GM13977 (cell line): ENCODE results near the gene POLE.
A peak's percentile ranks its signal among the peaks of the same experiment; 100 is the strongest.
"Not testable (repeated sequence)": the region's sequence is repeated elsewhere in the genome, so short reads cannot be mapped to it uniquely, and the experiment has no call there.

ENCODE experiments used
- DNase-seq: peaks from one replicate; pipeline ENCODE4 v3.0.0; 2012; ENCODE audit warnings: low spot score
- in situ Hi-C: fragments of 300-500 bp; cut with MboI; formaldehyde crosslinking; loops from one replicate; pipeline ENCODE4 v1.12.0; 2022; ENCODE audit warnings: low sequenced_read_pairs, low pct_unique_long_range_greater_than_20kb, mixed read lengths, inconsistent platforms; ENCODE audit not compliant: unreplicated experiment
- TF ChIP-seq, protein P1 (sequence below): IDR thresholded peaks from 2 replicates; pipeline ENCODE4 v1.5.1; 2012; ENCODE audit warnings: mild to moderate bottlenecking, control low read depth; ENCODE audit not compliant: insufficient read depth; ENCODE audit errors: extremely low read depth, missing control alignments

Gene POLE

DNA sequence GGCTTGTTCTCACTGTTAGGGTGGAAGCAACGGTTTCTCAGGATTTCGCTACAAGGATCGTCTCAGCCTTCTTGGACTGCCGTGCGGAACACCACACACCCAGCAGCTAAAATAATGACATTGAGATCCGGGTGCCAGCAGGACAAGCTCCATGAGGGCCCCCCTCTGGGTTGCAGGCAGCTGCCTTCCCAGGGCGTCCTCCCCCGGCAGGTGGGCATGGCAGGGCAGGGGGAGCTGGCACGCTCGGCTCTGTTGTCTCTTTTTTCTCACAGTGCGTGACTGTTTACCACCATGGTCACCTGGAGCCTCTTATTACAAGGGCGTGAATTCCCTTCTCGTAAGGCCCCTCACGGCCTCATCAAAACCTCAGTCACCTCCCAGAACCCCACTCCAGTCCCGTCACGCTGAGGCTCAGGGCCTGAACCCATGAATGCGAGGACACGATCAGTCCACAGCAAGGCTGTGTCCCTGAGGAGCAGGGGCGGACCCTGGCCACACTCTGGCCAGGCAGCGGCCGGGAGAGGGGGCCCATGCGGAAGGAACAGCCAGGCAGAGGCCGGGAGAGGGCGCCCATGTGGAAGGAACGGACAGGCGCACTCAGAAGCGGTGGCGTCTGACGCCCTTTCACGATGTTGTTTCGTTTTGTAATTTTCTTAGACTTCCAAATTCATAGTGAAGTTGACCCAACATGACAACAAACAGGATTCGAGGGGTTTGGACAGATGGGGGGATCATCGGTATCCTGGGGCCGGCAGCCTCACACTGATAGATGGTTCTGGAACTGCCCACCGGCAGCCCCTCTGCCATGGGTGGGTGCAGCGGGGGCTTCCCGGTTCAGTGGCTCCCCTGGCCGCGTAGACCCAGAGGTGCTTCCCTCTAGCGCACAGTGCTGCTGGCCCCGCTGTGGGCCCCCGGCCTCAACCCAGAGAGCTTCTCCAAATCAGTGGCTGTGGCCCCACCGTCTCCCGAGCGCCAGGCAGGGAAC lies 86.8 kb downstream of the POLE start:
- TF ChIP-seq, protein P1, sequence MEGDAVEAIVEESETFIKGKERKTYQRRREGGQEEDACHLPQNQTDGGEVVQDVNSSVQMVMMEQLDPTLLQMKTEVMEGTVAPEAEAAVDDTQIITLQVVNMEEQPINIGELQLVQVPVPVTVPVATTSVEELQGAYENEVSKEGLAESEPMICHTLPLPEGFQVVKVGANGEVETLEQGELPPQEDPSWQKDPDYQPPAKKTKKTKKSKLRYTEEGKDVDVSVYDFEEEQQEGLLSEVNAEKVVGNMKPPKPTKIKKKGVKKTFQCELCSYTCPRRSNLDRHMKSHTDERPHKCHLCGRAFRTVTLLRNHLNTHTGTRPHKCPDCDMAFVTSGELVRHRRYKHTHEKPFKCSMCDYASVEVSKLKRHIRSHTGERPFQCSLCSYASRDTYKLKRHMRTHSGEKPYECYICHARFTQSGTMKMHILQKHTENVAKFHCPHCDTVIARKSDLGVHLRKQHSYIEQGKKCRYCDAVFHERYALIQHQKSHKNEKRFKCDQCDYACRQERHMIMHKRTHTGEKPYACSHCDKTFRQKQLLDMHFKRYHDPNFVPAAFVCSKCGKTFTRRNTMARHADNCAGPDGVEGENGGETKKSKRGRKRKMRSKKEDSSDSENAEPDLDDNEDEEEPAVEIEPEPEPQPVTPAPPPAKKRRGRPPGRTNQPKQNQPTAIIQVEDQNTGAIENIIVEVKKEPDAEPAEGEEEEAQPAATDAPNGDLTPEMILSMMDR, result peak; percentile 79
- peak; percentile 81 for DNase-seq
- in situ Hi-C loops, result loop anchor here (25.0 kb wide), 1 partner anchor 188 kb away; no protein-coding TSS in a partner anchor

DNA sequence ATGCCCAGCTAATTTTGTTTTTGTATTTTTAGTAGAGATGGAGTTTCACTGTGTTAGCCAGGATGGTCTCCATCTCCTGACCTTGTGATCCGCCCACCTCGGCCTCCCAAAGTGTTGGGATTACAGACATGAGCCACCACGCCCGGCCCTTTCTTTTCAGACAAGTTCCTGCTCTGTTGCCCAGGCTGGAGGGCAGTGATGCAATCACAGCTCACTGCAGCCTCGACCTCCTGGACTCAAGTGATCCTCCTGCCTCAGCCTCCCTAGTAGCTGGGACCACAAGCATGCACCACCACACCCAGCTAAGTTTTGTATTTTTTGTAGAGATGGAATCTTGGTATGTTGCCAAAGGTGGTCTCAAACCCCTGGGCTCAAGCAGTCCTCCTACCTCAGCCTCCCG lies 87.6 kb downstream of the POLE start:
- in situ Hi-C loops, DNase-seq: not testable (repeated sequence)

DNA sequence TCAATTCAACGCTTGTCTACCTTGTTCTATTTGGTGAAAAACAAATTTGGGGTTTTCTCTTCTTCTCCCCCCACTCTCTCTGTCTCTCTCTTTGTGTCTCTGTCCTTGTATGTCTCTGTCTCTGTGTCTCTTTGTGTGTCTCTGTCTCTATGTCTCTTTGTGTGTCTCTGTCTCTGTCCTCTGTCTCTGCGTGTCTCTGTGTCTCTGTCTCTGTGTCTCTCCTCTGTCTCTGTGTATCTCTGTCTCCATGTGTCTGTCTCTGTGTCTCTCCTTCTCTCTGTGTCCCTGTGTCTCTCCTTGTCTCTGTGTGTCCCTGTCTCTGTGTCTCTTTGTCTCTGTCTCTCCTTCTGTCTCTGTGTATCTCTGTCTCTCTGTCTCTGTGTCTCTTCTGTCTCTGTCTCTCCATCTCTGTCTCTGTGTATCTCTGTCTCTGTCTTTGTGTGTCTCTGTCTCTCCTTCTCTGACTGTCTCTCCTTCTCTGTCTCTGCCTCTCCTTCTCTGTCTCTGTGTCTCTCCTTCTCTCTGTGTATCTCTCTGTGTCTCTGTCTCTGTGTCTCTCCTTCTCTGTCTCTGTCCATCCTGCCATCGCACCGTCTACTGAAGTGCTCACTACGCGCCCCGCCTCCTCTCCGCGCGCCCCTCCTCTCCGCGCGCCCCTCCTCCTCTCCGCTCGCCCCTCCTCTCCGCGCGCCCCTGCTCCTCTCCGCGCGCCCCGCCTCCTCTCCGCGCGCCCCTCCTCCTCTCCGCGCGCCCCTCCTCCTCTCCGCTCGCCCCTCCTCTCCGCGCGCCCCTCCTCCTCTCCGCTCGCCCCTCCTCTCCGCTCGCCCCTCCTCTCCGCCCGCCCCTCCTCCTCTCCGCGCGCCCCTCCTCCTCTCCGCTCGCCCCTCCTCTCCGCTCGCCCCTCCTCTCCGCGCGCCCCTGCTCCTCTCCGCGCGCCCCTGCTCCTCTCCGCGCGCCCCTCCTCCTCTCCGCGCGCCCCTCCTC lies 89.5 kb downstream of the POLE start:
- in situ Hi-C loops, result no loop called here
- no peak for DNase-seq
- TF ChIP-seq, protein P1, result no peak

DNA sequence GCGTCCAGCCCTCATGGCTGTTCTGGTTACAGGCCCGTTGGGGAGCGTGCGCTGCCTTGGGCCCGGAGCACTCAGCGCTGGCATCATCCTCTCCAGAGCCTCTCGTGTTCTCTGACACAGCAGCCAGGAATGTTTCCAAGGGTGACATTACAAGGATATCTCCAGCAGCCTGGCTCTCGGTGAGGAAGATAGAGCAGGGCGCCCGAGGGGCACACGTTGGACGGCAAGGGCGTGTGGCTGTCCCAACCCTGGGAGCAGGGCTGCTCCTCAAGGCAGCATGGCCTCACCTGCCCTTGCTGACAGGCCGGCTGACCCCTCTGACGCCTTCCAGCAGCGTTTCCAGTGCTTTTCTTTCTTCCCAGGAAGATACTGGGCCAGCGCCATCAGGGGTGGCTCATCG lies 91.1 kb downstream of the POLE start:
- no peak for DNase-seq
- TF ChIP-seq, protein P1, result no peak
- in situ Hi-C loops, result no loop called here

DNA sequence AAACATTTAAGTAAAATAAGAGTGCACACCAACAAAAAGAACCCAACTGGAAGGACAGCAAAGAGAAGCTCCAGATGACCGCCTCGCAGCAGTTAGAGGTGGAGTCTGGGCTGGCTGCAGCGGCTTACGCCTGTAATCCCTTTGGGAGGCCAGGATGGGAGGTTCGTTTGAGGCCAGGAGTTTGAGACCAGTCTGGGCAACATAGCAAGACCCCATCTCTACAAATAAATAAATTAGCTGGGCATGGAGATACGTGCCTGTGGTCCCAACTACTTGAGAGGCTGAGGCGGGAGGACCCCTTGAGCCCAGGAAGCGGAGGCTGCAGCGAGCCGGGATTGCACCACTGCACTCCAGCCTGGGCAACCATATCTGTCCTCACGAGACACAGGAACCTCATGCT lies 92.0 kb downstream of the POLE start:
- TF ChIP-seq, protein P1, result no peak
- in situ Hi-C loops, result no loop called here
- no peak for DNase-seq

DNA sequence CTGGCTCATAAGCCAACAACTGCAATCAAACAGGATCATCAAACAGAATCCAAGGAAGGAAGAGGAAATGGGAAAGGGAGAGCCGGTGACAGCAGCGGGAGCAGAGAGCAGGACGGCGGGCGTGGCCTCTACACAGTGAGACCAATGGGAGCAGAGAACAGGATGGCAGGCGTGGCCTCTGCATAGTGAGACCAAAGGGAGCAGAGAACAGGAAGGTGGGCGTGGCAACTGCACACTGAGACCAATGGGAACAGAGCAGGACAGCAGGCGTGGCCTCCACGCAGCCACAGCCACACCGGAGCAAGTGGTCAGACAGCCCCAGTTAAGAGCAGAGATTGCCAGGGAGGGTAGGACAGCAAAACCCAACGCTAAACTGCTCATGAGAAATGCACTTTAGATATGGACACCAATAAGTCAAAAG lies 93.2 kb downstream of the POLE start:
- TF ChIP-seq, protein P1, result no peak
- in situ Hi-C loops, result no loop called here
- peak; percentile 72 for DNase-seq
